Kidney (tissue), 14 donors: Measurements from ENCODE around the gene GFM1. TPM values are rescaled to one million over a fixed set of nuclear protein-coding genes. Genes with fewer than 3 reads are reported as not detected.

ENCODE experiments used
- DNase-seq, 5 donors: peaks; one replicate each; pipeline ENCODE4 v3.0.0-alpha.2; 2013 to 2020
- FAIRE-seq: peaks from 2 replicates; lab custom pipeline; 2012; peaks lifted over from hg19 to GRCh38; lab: Jason Lieb, UNC
- H3K27ac ChIP-seq, 2 donors: one replicate each; pipeline ENCODE4 v1.7.0; 2013; ENCODE audit warnings: low read depth in 2 of 2, low read length in 2 of 2, inconsistent platforms in 1 of 2
- H3K27me3 ChIP-seq: one replicate; pipeline ENCODE4 v1.7.1; 2013; ENCODE audit warnings: low read length, inconsistent platforms; ENCODE audit not compliant: control insufficient read depth, insufficient read depth
- H3K36me3 ChIP-seq, 3 donors: one replicate each; pipeline versions ENCODE4 v1.7.0 to v1.7.1; 2013; ENCODE audit warnings: low read length in 3 of 3, control low read depth in 1 of 3, inconsistent platforms in 1 of 3; ENCODE audit not compliant: insufficient read depth in 3 of 3, control insufficient read depth in 2 of 3
- H3K4me1 ChIP-seq, 3 donors: one replicate each; pipeline versions ENCODE4 v1.7.0 to v1.7.1; 2013; ENCODE audit warnings: low read length in 3 of 3, inconsistent platforms in 1 of 3, low read depth in 1 of 3; ENCODE audit not compliant: control insufficient read depth in 2 of 3, insufficient read depth in 2 of 3
- H3K4me3 ChIP-seq, 3 donors: one replicate each; pipeline versions ENCODE4 v1.7.0 to v1.8.1; 2013; ENCODE audit warnings: low read length in 3 of 3, control low read depth in 1 of 3, inconsistent platforms in 1 of 3
- H3K9ac ChIP-seq, 3 donors: one replicate each; pipeline versions ENCODE4 v1.7.0 to v1.7.1; 2013; ENCODE audit warnings: low read length in 3 of 3, control low read depth in 1 of 3, inconsistent platforms in 1 of 3
- H3K9me3 ChIP-seq, 3 donors: one replicate each; pipeline versions ENCODE4 v1.7.0 to v1.7.1; 2013; ENCODE audit warnings: low read length in 3 of 3, control low read depth in 1 of 3, inconsistent platforms in 1 of 3; ENCODE audit not compliant: control insufficient read depth in 2 of 3, insufficient read depth in 1 of 3
- intact Hi-C: fragments of 100-400 bp; cut with DNase I; formaldehyde crosslinking; loops from one replicate; pipeline ENCODE4 v1.11.1; 2022
- polyA plus RNA-seq: library from polyadenylated mRNA; stranded (reverse); fragments of 350-450 nt; fragmentation: Illumina TruSeq; extraction: RNeasy Lipid Tissue Mini Kit (QIAGEN cat#74804); gene quantifications from one replicate; pipeline ENCODE4 v1.2.3, GENCODE V29; 2014; ENCODE audit warnings: low read depth, low replicate concordance; ENCODE audit not compliant: insufficient read depth
- total RNA-seq: library from RNA; stranded (reverse); fragmentation: NEBNext Ultra II Directional; extraction: Animal tissue kit (Norgen Biotek cat#: 25700); gene quantifications from one replicate; pipeline ENCODE4 v1.2.1, GENCODE V29; 2021
- TF ChIP-seq, protein P1 (sequence below): IDR thresholded peaks from 3 replicates; pipeline ENCODE4 v1.5.1; 2012; ENCODE audit warnings: mild to moderate bottlenecking, moderate library complexity, borderline replicate concordance; ENCODE audit not compliant: insufficient read depth; ENCODE audit errors: extremely low read depth
- donor health status: control.
- donor health status: control.
- donor health status: control.
- donor health status: control.
- donor health status: control.
- donor health status: DM: yes; HTN: yes; CAD: no.
- donor health status: Normal renal cell carcinoma (clear cell type).

The GFM1 gene
- total and polyA plus RNA-seq, 2 donors from 2014 or later = 21.9 to 49.3 TPM

DNA sequence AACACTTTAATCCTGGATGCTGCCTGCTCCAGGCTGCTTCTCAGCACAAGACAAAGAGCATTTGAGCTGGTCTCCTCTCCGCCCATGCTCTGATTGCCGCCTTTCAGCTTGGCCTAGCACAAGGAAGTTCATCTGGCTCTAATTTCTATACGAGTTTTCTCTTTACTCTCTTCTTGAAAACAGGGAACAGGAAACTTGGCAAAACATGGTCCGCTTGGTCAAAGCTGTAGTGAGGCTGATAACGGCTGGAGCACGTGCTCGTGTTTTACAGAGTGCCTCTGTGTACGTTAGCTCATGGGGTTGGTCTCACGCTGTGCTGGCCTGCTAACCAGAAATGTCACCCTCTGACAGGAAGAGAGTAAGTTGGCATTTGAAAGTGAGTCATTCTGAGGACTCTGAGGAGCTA is 68.8 kb downstream of the GFM1 start:
- intact Hi-C loops = no loop called here
- TF ChIP-seq, protein P1, sequence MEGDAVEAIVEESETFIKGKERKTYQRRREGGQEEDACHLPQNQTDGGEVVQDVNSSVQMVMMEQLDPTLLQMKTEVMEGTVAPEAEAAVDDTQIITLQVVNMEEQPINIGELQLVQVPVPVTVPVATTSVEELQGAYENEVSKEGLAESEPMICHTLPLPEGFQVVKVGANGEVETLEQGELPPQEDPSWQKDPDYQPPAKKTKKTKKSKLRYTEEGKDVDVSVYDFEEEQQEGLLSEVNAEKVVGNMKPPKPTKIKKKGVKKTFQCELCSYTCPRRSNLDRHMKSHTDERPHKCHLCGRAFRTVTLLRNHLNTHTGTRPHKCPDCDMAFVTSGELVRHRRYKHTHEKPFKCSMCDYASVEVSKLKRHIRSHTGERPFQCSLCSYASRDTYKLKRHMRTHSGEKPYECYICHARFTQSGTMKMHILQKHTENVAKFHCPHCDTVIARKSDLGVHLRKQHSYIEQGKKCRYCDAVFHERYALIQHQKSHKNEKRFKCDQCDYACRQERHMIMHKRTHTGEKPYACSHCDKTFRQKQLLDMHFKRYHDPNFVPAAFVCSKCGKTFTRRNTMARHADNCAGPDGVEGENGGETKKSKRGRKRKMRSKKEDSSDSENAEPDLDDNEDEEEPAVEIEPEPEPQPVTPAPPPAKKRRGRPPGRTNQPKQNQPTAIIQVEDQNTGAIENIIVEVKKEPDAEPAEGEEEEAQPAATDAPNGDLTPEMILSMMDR = no peak
- Histone ChIP-seq H3K36me3 (peaks cover 0 to 9% (median 9%) of the 10 kb centered on the region in 3 donors), H3K9me3 (no peaks in the 10 kb centered on the region), H3K4me1 (no peaks in the 10 kb centered on the region), H3K27ac (no peak overlapping the region), H3K27me3 (no peaks in the 10 kb centered on the region), H3K9ac (no peak overlapping the region), H3K4me3 (no peak overlapping the region)
- FAIRE-seq (no peak), DNase-seq (no peak)

DNA sequence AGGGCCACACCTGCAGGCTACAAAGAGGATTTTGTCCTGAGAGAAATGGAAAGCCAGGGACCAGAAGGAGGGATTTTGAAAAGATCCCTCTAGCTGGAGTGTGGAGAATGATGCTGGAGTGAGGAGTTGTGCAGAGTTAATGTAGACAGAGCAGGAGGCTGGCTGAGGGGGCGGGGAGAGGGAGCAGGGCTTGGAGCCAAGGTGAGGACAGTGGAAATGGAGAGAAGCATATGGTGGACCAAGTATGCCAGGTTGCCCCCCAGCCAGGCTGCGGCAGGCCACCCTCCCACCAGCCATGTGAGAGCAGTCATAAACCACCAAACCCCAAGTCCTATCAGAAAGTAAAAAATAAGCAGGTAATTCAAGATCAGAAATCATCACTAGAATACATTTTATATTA is 73.2 kb downstream of the GFM1 start:
- no peaks in the 10 kb centered on the region for H3K4me1 ChIP-seq
- intact Hi-C loops = no loop called here
- TF ChIP-seq, protein P1 = no peak
- no peak overlapping the region for H3K9ac ChIP-seq
- H3K27ac ChIP-seq = no peak overlapping the region
- no peaks in the 10 kb centered on the region for H3K9me3 ChIP-seq
- DNase-seq = no peak
- peaks cover 3 to 9% (median 4%) of the 10 kb centered on the region in 3 donors for H3K36me3 ChIP-seq
- FAIRE-seq = no peak
- H3K4me3 ChIP-seq = no peak overlapping the region
- H3K27me3 ChIP-seq = no peaks in the 10 kb centered on the region

DNA sequence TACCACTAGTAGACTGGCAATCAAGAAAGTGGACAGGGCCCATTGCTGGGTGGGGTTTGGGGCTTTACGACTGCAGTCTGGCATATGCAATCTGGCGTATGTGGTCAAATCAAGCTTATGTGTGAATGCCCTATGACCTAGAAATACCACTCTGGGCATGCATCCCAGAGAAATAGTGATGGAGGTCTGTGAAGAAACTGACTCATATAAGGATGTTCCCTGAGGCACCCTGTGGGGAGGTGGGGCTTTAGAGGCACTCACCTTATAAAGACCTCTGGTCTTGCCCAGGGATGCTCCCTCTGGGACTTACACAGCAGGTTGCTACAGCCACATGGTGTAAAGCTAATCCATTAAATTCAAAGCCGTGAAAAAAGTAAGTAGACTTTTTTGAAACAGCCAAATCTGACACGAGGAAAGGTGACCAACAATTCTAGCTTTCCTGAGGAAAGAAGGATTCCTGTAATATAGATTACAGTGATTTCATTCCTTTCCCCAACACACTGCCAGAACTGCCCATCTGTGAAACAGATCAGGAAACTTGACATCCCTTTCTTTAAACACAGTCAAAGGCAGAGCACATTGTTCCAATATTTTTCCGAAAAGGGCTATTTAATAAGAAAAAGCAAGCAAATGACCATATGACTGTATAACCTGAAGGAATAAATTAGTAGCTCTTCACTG is 74.3 kb downstream of the GFM1 start:
- Histone ChIP-seq H3K27me3 (no peaks in the 10 kb centered on the region), H3K27ac (no peak overlapping the region), H3K4me1 (no peaks in the 10 kb centered on the region), H3K9ac (no peak overlapping the region), H3K36me3 (peaks cover 0 to 4% (median 3%) of the 10 kb centered on the region in 3 donors), H3K9me3 (no peaks in the 10 kb centered on the region), H3K4me3 (no peak overlapping the region)
- DNase-seq = no peak
- intact Hi-C loops = no loop called here
- TF ChIP-seq, protein P1 = no peak
- no peak for FAIRE-seq
